Gastroesophageal sphincter (tissue), 4 donors: ENCODE measurements around the gene RANBP17. TPM values are rescaled to one million over a fixed set of nuclear protein-coding genes. Genes with fewer than 3 reads are reported as not detected.

ENCODE experiments used
- ATAC-seq: fragments of 150-250 bp; one replicate; pipeline ENCODE4 v1.9.1; 2016; ENCODE audit warnings: mild to moderate bottlenecking, moderate library complexity
- H3K27ac ChIP-seq, 4 donors: fragments of 200-600 bp; sonication (generic) in 3 of 4; 1 replicate in 3 of 4; 2 replicates in 1 of 4; pipeline ENCODE4 v1.5.1; 2016 to 2019
- H3K27me3 ChIP-seq: fragments of 200-600 bp; sonication (generic); one replicate; pipeline ENCODE4 v1.5.1; 2019
- H3K36me3 ChIP-seq, 2 donors: fragments of 200-600 bp; sonication (generic); one replicate each; pipeline ENCODE4 v1.5.1; 2019; ENCODE audit warnings: control low read depth in 1 of 2
- H3K4me1 ChIP-seq, 3 donors: fragments of 200-600 bp; sonication (generic); 1 replicate in 2 of 3; 2 replicates in 1 of 3; pipeline ENCODE4 v1.5.1; 2016 to 2019; ENCODE audit warnings: control low read depth in 2 of 3
- H3K4me3 ChIP-seq, 2 donors: fragments of 200-600 bp; sonication (generic); one replicate each; pipeline ENCODE4 v1.5.1; 2019; ENCODE audit warnings: mild to moderate bottlenecking in 1 of 2, moderate library complexity in 1 of 2
- H3K9me3 ChIP-seq, 3 donors: fragments of 200-600 bp; sonication (generic); one replicate each; pipeline ENCODE4 v1.5.1; 2017 to 2019; ENCODE audit warnings: control low read depth in 2 of 3
- CTCF ChIP-seq, 4 experiments: fragments of 200-600 bp in 2 of 4; fragments of 450-650 bp in 2 of 4; sonication (generic) in 1 of 4; IDR thresholded peaks; one replicate each; pipeline ENCODE4 v1.5.1; 2017 to 2019; ENCODE audit warnings: antibody characterized with exemption in 4 of 4, mild to moderate bottlenecking in 2 of 4, moderate library complexity in 2 of 4
- EP300 ChIP-seq: sonication (generic); formaldehyde crosslinking; IDR thresholded peaks from one replicate; pipeline ENCODE4 v1.6.1; 2017; ENCODE audit warnings: antibody characterized with exemption, mild to moderate bottlenecking
- POLR2A ChIP-seq, 2 donors: fragments of 450-650 bp; IDR thresholded peaks; one replicate each; pipeline ENCODE4 v1.6.1; 2017; ENCODE audit warnings: antibody characterized with exemption in 2 of 2, mild to moderate bottlenecking in 2 of 2, moderate library complexity in 1 of 2
- POLR2AphosphoS5 ChIP-seq: sonication (generic); formaldehyde crosslinking; IDR thresholded peaks from one replicate; pipeline ENCODE4 v1.6.1; 2017; ENCODE audit warnings: antibody characterized with exemption
- WGBS, 2 donors: methylation state at CpG; one replicate each; pipeline ENCODE4 v1.1.5; 2018; ENCODE audit warnings: low coverage in 1 of 2; 5-methylcytosine and 5-hydroxymethylcytosine counted together
- total RNA-seq, 4 donors: library from RNA; depleted of rRNA; stranded (reverse); fragments of >200 nt; gene quantifications; one replicate each; pipeline ENCODE4 v1.1.0, GENCODE V29; 2016

Gene RANBP17
- total RNA-seq, 4 donors from 2014 or later: 7.7 to 21.7 (median 13.8) TPM

GRCh38 chr5:171010086-171010485 lies 148.3 kb downstream of the RANBP17 start:
- Histone ChIP-seq H3K4me3 (no peak overlapping the region), H3K36me3 (no peaks in the 10 kb centered on the region), H3K4me1 (no peaks in the 10 kb centered on the region), H3K27ac (no peak overlapping the region), H3K9me3 (no peaks in the 10 kb centered on the region), H3K27me3 (no peaks in the 10 kb centered on the region)
- ATAC-seq: no peak
- WGBS, 2 donors: 85 to 93% methylated on average over 3 of the region's 3 CpGs
- TF ChIP-seq EP300 (no peak), POLR2A (IDR thresholded peaks at IDR 0.05) (no peak), POLR2AphosphoS5 (no peak), CTCF (IDR thresholded peaks at IDR 0.05) (no peak)

- WGBS, 2 donors: 80 to 94% methylated on average over 2 of the region's 2 CpGs
- no peak overlapping the region for H3K4me3 ChIP-seq
Observed at GRCh38 chr5:171010816-171011215, 149.0 kb downstream of the RANBP17 start.

GRCh38 chr5:171023508-171023907 lies 161.7 kb downstream of the RANBP17 start:
- H3K4me1 ChIP-seq: no peaks in the 10 kb centered on the region
- no peaks in the 10 kb centered on the region for H3K36me3 ChIP-seq
- no peaks in the 10 kb centered on the region for H3K27me3 ChIP-seq
- H3K27ac ChIP-seq: no peak overlapping the region
- no peak overlapping the region for H3K4me3 ChIP-seq
- no peak for ATAC-seq
- TF ChIP-seq POLR2A (IDR thresholded peaks at IDR 0.05) (no peak), CTCF (IDR thresholded peaks at IDR 0.05) (no peak), POLR2AphosphoS5 (no peak), EP300 (no peak)
- H3K9me3 ChIP-seq: peaks cover 0 to 27% (median 0%) of the 10 kb centered on the region in 3 donors

More at GRCh38 chr5:171010816-171011215, 149.0 kb downstream of the RANBP17 start:
- Histone ChIP-seq H3K36me3 (no peaks in the 10 kb centered on the region), H3K27ac (no peak overlapping the region), H3K9me3 (no peaks in the 10 kb centered on the region), H3K27me3 (no peaks in the 10 kb centered on the region), H3K4me1 (no peaks in the 10 kb centered on the region)
- TF ChIP-seq POLR2A (IDR thresholded peaks at IDR 0.05) (no peak), CTCF (IDR thresholded peaks at IDR 0.05) (no peak), POLR2AphosphoS5 (no peak), EP300 (no peak)
- ATAC-seq: no peak

- Histone ChIP-seq H3K4me1 (no peaks in the 10 kb centered on the region), H3K36me3 (peaks cover 0 to 4% of the 10 kb centered on the region in 2 donors), H3K9me3 (peaks cover 0 to 27% (median 0%) of the 10 kb centered on the region in 3 donors), H3K4me3 (no peak overlapping the region), H3K27ac (no peak overlapping the region), H3K27me3 (no peaks in the 10 kb centered on the region)
- TF ChIP-seq POLR2A (IDR thresholded peaks at IDR 0.05) (no peak), POLR2AphosphoS5 (no peak), EP300 (no peak), CTCF (IDR thresholded peaks at IDR 0.05) (no peak)
- no peak for ATAC-seq
Observed at GRCh38 chr5:171024084-171024483, 162.3 kb downstream of the RANBP17 start.

- no peak for TF ChIP-seq POLR2A (IDR thresholded peaks at IDR 0.05)
- no peak for TF ChIP-seq EP300
- no peak for TF ChIP-seq CTCF (IDR thresholded peaks at IDR 0.05)
- TF ChIP-seq POLR2AphosphoS5: no peak
- Histone ChIP-seq H3K9me3 (no peaks in the 10 kb centered on the region), H3K27ac (no peak overlapping the region), H3K4me1 (no peaks in the 10 kb centered on the region), H3K27me3 (no peaks in the 10 kb centered on the region), H3K4me3 (no peak overlapping the region), H3K36me3 (peaks cover 0 to 4% of the 10 kb centered on the region in 2 donors)
- WGBS, 2 donors: 90 to 95% methylated on average over 3 of the region's 3 CpGs
- ATAC-seq: no peak
Observed at GRCh38 chr5:171029401-171029800, 167.6 kb downstream of the RANBP17 start.
